ENCODE results near the gene HTATSF1. TPM values are rescaled to one million over a fixed set of nuclear protein-coding genes. Genes with fewer than 3 reads are reported as not detected.
A peak's percentile ranks its signal among the peaks of the same experiment; 100 is the strongest.

The HTATSF1 gene
- total RNA-seq, 5 donors from 2014 or later (not counting 1 experiment from before 2014, with no cell fraction given): 27.2 to 32.2 (median 28.8) TPM

DNA sequence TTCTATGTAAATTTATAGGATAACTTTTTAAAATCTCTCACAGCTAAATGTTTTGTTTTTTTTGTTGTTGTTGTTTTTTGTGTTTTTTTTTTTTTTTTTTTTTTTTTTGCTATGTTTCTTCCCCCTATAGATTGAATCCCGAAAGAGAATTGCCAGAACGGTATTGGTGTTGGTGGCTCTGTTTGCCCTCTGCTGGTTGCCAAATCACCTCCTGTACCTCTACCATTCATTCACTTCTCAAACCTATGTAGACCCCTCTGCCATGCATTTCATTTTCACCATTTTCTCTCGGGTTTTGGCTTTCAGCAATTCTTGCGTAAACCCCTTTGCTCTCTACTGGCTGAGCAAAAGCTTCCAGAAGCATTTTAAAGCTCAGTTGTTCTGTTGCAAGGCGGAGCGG, 5.6 kb upstream of the HTATSF1 start:
- CTCF ChIA-PET: interaction anchor here in 1 of 2 donors (0.6 kb wide), 3 partner anchors 36 to 882 kb away, joined by 3 to 5 read pairs (median 4); no protein-coding TSS in a partner anchor
- peaks cover 0 to 4% (median 3%) of the 10 kb centered on the region in 3 donors for H3K4me1 Mint-ChIP-seq

DNA sequence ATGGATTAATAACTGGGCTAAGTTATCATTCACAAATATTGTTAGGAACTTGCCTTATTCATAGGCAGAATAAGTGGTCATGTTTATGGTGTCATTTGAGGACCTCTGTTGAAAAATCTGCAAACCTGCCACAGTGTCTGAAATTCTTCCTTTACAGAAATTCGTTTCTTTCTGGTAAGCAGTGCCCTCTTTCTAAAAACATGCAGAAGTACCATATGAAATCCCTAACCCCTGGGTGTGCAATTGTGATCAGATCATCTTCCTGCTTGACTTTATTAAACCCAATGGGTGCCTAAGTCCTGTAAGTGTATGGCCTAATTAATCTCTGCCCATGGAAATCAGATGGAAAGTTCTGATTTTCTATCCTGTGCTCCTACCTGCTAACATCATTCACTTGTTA, 4.4 kb upstream of the HTATSF1 start:
- no CpG with 5 or more reads among the region's 1 CpG for WGBS (ENCODE audit: insufficient coverage)
- peaks cover 25 to 45% of the 10 kb centered on the region in 2 donors for H3K27me3 Mint-ChIP-seq
- no peak overlapping the region for H3K27ac Mint-ChIP-seq
- H3K9me3 Mint-ChIP-seq: no peaks in the 10 kb centered on the region
- ATAC-seq (replicated peaks in 1 of 4) (no peak), DNase-seq (no peak)
- no peaks in the 10 kb centered on the region for H3K36me3 Mint-ChIP-seq
- Histone ChIP-seq H3K27ac (ENCODE audit: low read length) (no peak overlapping the region), H3K4me3 (ENCODE audit: control insufficient read depth in 1 of 2, extremely low read depth in 1 of 2, low read length in 1 of 2) (no peak overlapping the region), H3K36me3 (ENCODE audit: control insufficient read depth in 2 of 2, extremely low read depth in 1 of 2, insufficient read depth in 1 of 2, low read length in 1 of 2) (no peaks in the 10 kb centered on the region), H3K27me3 (replicated peaks in 1 of 2; ENCODE audit: control insufficient read depth in 2 of 2, extremely low read depth in 1 of 2, insufficient read depth in 2 of 2, low read length in 1 of 2) (peaks cover 0 to 2% of the 10 kb centered on the region in 2 experiments), H3K9me3 (no peaks in the 10 kb centered on the region), H3K4me1 (ENCODE audit: control insufficient read depth in 1 of 2, extremely low read depth in 1 of 2, insufficient read depth in 2 of 2, low read length in 2 of 2) (peaks cover 0 to 5% of the 10 kb centered on the region in 2 experiments)
- POLR2A ChIA-PET: no interaction called here
- H3K4me3 Mint-ChIP-seq: no peak overlapping the region
- CTCF ChIA-PET: no interaction called here
- peaks cover 0 to 5% (median 3%) of the 10 kb centered on the region in 3 donors for H3K4me1 Mint-ChIP-seq

More for the DNA sequence above, 5.6 kb upstream of the HTATSF1 start:
- no peaks in the 10 kb centered on the region for H3K36me3 Mint-ChIP-seq
- no peak overlapping the region for H3K27ac Mint-ChIP-seq
- no peak overlapping the region for H3K27ac ChIP-seq (ENCODE audit: low read length)
- no peak overlapping the region for H3K4me3 ChIP-seq (ENCODE audit: control insufficient read depth in 1 of 2, extremely low read depth in 1 of 2, low read length in 1 of 2)
- POLR2A ChIA-PET: interaction anchor here in 1 of 2 donors (0.6 kb wide), 1 partner anchor 84 kb away, joined by 7 read pairs; no protein-coding TSS in a partner anchor
- 100% methylated on average over 2 of the region's 6 CpGs for WGBS (ENCODE audit: insufficient coverage)
- no peaks in the 10 kb centered on the region for H3K9me3 Mint-ChIP-seq
- DNase-seq: no peak
- peaks cover 0 to 5% of the 10 kb centered on the region in 2 experiments for H3K4me1 ChIP-seq (ENCODE audit: control insufficient read depth in 1 of 2, extremely low read depth in 1 of 2, insufficient read depth in 2 of 2, low read length in 2 of 2)
- no peaks in the 10 kb centered on the region for H3K9me3 ChIP-seq
- peaks cover 0 to 2% of the 10 kb centered on the region in 2 experiments for H3K27me3 ChIP-seq (replicated peaks in 1 of 2; ENCODE audit: control insufficient read depth in 2 of 2, extremely low read depth in 1 of 2, insufficient read depth in 2 of 2, low read length in 1 of 2)
- ATAC-seq (replicated peaks in 1 of 4): no peak
- H3K36me3 ChIP-seq (ENCODE audit: control insufficient read depth in 2 of 2, extremely low read depth in 1 of 2, insufficient read depth in 1 of 2, low read length in 1 of 2): no peaks in the 10 kb centered on the region
- H3K4me3 Mint-ChIP-seq: no peak overlapping the region
- peaks cover 27 to 45% of the 10 kb centered on the region in 2 donors for H3K27me3 Mint-ChIP-seq

DNA sequence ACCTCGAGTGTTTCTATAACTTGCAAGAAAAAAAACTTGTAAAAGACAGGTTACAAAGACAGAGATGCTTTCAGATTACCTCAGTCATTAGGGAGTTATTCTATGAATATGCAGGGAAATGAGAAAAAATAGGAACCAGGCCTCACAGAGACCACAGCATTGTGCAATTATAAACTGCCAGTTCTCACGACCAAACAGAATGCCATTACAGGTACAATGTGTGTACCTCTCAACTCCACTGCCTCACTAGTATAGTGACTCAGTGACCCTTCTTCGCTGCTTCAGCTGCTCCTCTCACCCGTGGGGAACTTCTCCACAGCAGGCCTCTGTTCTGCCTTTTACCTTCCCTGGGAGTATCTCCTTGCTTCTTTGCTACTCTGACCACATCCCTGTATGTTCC, 2.3 kb upstream of the HTATSF1 start:
- Mint-ChIP-seq H3K36me3 (peaks cover 2% of the 10 kb centered on the region), H3K27me3 (peaks cover 11 to 25% of the 10 kb centered on the region in 2 donors), H3K4me3 (no peak overlapping the region), H3K9me3 (no peaks in the 10 kb centered on the region), H3K4me1 (peaks cover 13 to 20% (median 17%) of the 10 kb centered on the region in 3 donors), H3K27ac (no peak overlapping the region)
- ATAC-seq (replicated peaks in 1 of 4) (no peak), DNase-seq (no peak)
- no peaks in the 10 kb centered on the region for H3K9me3 ChIP-seq
- WGBS (ENCODE audit: insufficient coverage): 73% methylated on average over 2 of the region's 4 CpGs
- H3K27ac ChIP-seq (ENCODE audit: low read length): no peak overlapping the region
- no peak overlapping the region for H3K4me3 ChIP-seq (ENCODE audit: control insufficient read depth in 1 of 2, extremely low read depth in 1 of 2, low read length in 1 of 2)
- H3K4me1 ChIP-seq (ENCODE audit: control insufficient read depth in 1 of 2, extremely low read depth in 1 of 2, insufficient read depth in 2 of 2, low read length in 2 of 2): peaks cover 2 to 5% of the 10 kb centered on the region in 2 experiments
- ChIA-PET POLR2A (no interaction called here), CTCF (no interaction called here)
- H3K27me3 ChIP-seq (replicated peaks in 1 of 2; ENCODE audit: control insufficient read depth in 2 of 2, extremely low read depth in 1 of 2, insufficient read depth in 2 of 2, low read length in 1 of 2): peaks cover 0 to 2% of the 10 kb centered on the region in 2 experiments
- no peaks in the 10 kb centered on the region for H3K36me3 ChIP-seq (ENCODE audit: control insufficient read depth in 2 of 2, extremely low read depth in 1 of 2, insufficient read depth in 1 of 2, low read length in 1 of 2)

DNA sequence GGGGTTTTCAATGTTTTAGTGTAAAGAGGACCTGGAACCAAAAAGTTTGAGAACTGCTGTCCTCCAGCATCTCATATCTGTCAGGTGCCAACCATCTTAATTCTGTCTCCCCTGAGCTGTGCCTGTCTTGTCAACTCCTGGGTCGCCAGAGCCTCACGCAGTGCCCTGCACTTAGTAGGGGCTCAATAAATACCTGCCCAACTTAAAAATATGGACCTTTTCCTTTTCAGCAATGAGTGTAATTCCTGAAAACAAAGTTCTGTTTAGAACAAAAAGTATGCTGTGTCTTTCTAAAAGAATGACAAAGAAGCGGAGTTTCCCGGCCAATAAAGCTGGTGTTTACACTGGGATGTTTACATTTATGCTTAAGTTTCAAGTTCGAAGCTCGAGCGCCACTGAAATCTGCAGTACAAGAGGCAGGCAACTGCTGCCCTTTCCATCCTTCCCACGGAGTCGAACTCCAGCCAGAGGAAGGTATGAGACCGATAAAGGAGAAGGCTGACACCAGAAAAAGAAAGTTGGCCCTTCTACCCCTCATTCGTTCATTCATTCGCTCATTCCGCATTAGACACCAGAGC, 1.1 kb upstream of the HTATSF1 start:
- no peaks in the 10 kb centered on the region for H3K9me3 Mint-ChIP-seq
- Histone ChIP-seq H3K9me3 (no peaks in the 10 kb centered on the region), H3K4me3 (ENCODE audit: control insufficient read depth in 1 of 2, extremely low read depth in 1 of 2, low read length in 1 of 2) (peak overlapping the region; percentile 58 to 68), H3K27me3 (replicated peaks in 1 of 2; ENCODE audit: control insufficient read depth in 2 of 2, extremely low read depth in 1 of 2, insufficient read depth in 2 of 2, low read length in 1 of 2) (peaks cover 0 to 2% of the 10 kb centered on the region in 2 experiments), H3K27ac (ENCODE audit: low read length) (peak overlapping the region; percentile 91), H3K36me3 (ENCODE audit: control insufficient read depth in 2 of 2, extremely low read depth in 1 of 2, insufficient read depth in 1 of 2, low read length in 1 of 2) (peaks cover 0 to 6% of the 10 kb centered on the region in 2 donors), H3K4me1 (ENCODE audit: control insufficient read depth in 1 of 2, extremely low read depth in 1 of 2, insufficient read depth in 2 of 2, low read length in 2 of 2) (peaks cover 2 to 5% of the 10 kb centered on the region in 2 experiments)
- peak overlapping the region; percentile 95 to 96 for H3K27ac Mint-ChIP-seq
- peak overlapping the region; percentile 86 to 88 (median 88) for H3K4me3 Mint-ChIP-seq
- H3K27me3 Mint-ChIP-seq: peaks cover 3 to 17% of the 10 kb centered on the region in 2 donors
- H3K36me3 Mint-ChIP-seq: peaks cover 3% of the 10 kb centered on the region
- DNase-seq: no peak
- ATAC-seq (replicated peaks in 1 of 4): no peak
- H3K4me1 Mint-ChIP-seq: peaks cover 13 to 20% (median 17%) of the 10 kb centered on the region in 3 donors
- CTCF ChIA-PET: no interaction called here
- WGBS (ENCODE audit: insufficient coverage): 0% methylated on average over 1 of the region's 13 CpGs
- POLR2A ChIA-PET: interaction anchor here in 1 of 2 donors (0.5 to 0.6 kb wide), 2 partner anchors 46 to 383 kb away, joined by 3 read pairs; no protein-coding TSS in a partner anchor

DNA sequence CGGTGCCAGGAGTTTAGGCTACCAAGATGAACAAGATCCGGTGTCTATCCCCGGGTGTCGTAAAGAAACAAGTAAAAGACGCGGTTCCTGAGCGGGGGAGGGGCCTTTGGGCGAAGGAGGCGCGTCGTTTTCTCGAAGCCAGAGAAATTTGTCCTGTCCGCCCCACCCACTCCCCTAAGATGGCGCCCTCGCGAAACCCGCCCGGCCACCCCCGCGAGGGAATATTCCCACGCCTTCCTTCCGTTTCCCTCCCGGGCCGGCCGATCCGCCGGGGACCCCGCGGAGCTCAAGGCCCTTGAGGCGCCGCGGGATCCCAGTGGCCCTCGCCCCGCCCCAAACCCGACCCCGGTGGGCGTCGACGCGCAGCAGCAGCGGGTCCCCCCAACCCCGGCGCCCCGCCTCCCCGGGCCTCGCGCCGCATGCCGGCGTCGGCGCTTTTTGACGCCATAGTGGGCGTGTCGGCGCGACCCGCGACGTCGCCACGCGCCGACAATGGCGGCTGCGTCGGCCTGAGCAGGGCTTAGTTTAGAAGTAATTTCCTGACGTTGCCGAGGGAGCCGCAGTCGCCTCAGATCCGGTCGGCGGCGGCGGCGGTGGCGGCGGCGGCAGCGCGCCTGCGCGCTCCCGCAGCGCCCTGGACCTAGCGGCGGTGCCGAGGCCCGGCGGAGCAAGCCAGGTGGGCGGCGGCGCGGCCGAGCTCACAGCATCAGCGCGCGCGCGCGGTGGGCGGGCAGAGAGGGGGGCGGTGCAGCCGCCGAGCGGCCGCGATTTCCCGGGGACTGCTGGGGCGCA, 432 bp upstream of the HTATSF1 start:
- POLR2A ChIA-PET: interaction anchor here (0.5 to 0.7 kb wide), 7 partner anchors 26 to 465 kb away, joined by 3 to 15 read pairs (median 3); no protein-coding TSS in a partner anchor
- Histone ChIP-seq H3K4me1 (ENCODE audit: control insufficient read depth in 1 of 2, extremely low read depth in 1 of 2, insufficient read depth in 2 of 2, low read length in 2 of 2) (peaks cover 2 to 5% of the 10 kb centered on the region in 2 experiments), H3K36me3 (ENCODE audit: control insufficient read depth in 2 of 2, extremely low read depth in 1 of 2, insufficient read depth in 1 of 2, low read length in 1 of 2) (peaks cover 0 to 11% of the 10 kb centered on the region in 2 donors), H3K4me3 (ENCODE audit: control insufficient read depth in 1 of 2, extremely low read depth in 1 of 2, low read length in 1 of 2) (peak overlapping the region; percentile 58 to 84), H3K27ac (ENCODE audit: low read length) (peak overlapping the region; percentile 91), H3K9me3 (no peaks in the 10 kb centered on the region), H3K27me3 (replicated peaks in 1 of 2; ENCODE audit: control insufficient read depth in 2 of 2, extremely low read depth in 1 of 2, insufficient read depth in 2 of 2, low read length in 1 of 2) (peaks cover 0 to 2% of the 10 kb centered on the region in 2 experiments)
- Mint-ChIP-seq H3K27ac (peak overlapping the region; percentile 95 to 96), H3K4me3 (peak overlapping the region; percentile 86 to 93 (median 88)), H3K27me3 (peaks cover 1 to 14% of the 10 kb centered on the region in 2 donors), H3K36me3 (peaks cover 7% of the 10 kb centered on the region), H3K9me3 (no peaks in the 10 kb centered on the region), H3K4me1 (peaks cover 13 to 20% (median 17%) of the 10 kb centered on the region in 3 donors)
- CTCF ChIA-PET: interaction anchor here (0.6 to 1.8 kb wide), 6 partner anchors 10 to 982 kb away, joined by 3 to 7 read pairs (median 4); no protein-coding TSS in a partner anchor
- peak; percentile 80 to 85 (median 82) for ATAC-seq (replicated peaks in 1 of 4)
- peak; percentile 68 to 91 (median 86) for DNase-seq
- WGBS (ENCODE audit: insufficient coverage): 0% methylated on average over 52 of the region's 111 CpGs

DNA sequence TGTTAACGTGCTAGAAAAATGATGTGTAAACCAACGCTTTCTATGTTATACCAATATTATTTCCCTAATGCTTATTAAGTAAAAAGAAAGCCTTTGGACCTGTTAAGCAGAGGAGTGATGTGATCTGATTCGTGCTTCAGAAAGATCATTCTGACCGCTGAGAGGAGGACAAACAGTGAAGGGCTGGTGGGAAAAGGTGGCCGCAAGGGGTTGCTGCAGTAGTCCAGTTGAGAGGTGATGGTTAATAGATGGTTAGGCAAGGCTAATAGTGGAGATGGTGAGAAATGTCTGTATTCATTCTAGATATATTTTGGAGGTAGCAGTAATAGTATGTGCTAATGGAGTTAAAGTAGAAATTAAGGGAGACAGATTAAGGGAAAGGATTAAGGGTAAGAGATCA, 21.7 kb downstream of the HTATSF1 start:
- no peaks in the 10 kb centered on the region for H3K9me3 ChIP-seq
- no peak overlapping the region for H3K4me3 ChIP-seq (ENCODE audit: control insufficient read depth in 1 of 2, extremely low read depth in 1 of 2, low read length in 1 of 2)
- no peak overlapping the region for H3K27ac Mint-ChIP-seq
- H3K27ac ChIP-seq (ENCODE audit: low read length): no peak overlapping the region
- ATAC-seq (replicated peaks in 1 of 4): no peak
- H3K9me3 Mint-ChIP-seq: no peaks in the 10 kb centered on the region
- H3K4me1 ChIP-seq (ENCODE audit: control insufficient read depth in 1 of 2, extremely low read depth in 1 of 2, insufficient read depth in 2 of 2, low read length in 2 of 2): no peaks in the 10 kb centered on the region
- no peaks in the 10 kb centered on the region for H3K36me3 ChIP-seq (ENCODE audit: control insufficient read depth in 2 of 2, extremely low read depth in 1 of 2, insufficient read depth in 1 of 2, low read length in 1 of 2)
- H3K27me3 ChIP-seq (replicated peaks in 1 of 2; ENCODE audit: control insufficient read depth in 2 of 2, extremely low read depth in 1 of 2, insufficient read depth in 2 of 2, low read length in 1 of 2): no peaks in the 10 kb centered on the region
- ChIA-PET CTCF (no interaction called here), POLR2A (no interaction called here)
- H3K27me3 Mint-ChIP-seq: peaks cover 0 to 6% of the 10 kb centered on the region in 2 donors
- peaks cover 6 to 10% (median 9%) of the 10 kb centered on the region in 3 donors for H3K4me1 Mint-ChIP-seq
- 85% methylated on average over 3 of the region's 5 CpGs for WGBS (ENCODE audit: insufficient coverage)
- H3K4me3 Mint-ChIP-seq: no peak overlapping the region
- H3K36me3 Mint-ChIP-seq: no peaks in the 10 kb centered on the region
- DNase-seq: no peak

All from T-cell (primary cell).